GM11168 (cell line): Measurements from ENCODE around the gene DAGLA.

Source experiments
- in situ Hi-C: fragments of 300-500 bp; cut with MboI; formaldehyde crosslinking; loops from one replicate; pipeline ENCODE4 v1.12.0; 2022; ENCODE audit warnings: low sequenced_read_pairs; ENCODE audit not compliant: unreplicated experiment

DAGLA gene

DNA sequence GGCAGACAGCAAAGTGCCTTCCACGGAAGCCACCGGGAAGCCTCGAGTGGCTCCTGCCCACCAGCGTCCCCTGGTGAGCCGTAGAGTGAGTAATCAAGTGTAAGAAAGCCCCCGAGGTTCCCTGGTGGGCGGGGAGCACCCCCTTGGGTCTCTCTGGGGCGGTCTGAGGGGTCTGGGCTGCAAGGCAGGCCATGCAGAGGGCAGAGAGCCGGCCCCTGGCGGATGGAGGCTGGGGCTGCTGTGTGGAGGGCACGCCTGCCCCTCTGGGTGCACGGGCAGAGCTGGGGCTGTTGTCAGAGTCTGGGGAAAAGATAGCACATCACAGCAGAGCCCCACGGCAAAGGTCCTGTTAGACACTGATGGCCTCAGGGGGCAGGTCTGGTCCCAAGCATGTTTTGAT, 46.6 kb downstream of the DAGLA start:
- in situ Hi-C loops, result no loop called here

- in situ Hi-C loops, result no loop called here
Measured at GRCh38 chr11:61727401-61727811, 47.2 kb downstream of the DAGLA start.

GRCh38 chr11:61728066-61728939, 48.1 kb downstream of the DAGLA start:
- in situ Hi-C loops, result no loop called here

DNA sequence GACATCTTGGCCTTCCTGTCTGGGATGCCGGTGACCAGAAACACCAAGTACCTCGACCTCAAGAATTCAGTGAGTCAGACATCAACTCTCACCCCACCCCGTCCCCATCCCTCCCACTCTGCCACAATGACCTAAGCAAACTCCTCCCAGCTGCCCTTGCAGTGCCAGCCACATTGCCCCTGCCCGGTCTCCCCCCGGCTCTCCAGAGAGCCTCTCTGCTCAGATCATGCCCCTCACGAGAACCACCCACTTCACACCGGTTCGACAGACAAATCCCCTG, 48.7 kb downstream of the DAGLA start:
- in situ Hi-C loops, result no loop called here

DNA sequence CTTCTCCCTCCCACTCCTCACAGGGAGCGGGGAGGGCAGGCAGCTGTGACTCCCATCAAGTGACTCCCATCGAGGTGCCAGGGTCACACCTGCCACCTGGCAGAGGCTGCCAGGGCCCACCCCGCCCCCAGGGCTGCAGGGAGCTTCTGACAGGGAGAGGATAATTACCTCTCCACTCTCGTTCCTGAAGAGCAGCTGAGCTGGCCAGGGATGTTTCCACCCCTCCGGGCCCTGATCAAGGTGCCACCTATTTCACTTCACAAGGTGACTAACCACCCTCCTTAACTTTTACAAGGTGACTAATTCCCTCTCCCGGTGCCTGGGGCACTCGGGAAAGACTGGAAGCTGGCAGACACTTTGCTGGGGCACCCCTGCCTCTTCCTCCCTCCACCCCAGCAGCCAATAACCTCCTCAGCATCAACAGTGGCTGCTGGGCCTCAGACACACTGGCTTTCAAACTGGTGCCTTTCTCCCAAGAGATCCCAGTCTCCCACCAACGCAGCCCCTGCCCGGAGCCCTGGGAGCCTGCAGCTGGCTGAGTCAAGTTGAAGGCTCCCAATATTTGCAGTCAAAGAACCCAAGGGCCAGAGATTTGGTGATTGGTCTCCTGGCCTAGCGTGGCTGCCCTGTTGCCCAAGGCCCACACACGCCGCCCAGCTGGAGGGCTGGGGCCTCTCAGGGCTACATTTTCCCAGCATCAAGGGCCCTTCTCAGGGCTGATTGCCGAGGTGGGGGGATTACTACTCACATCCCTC, 50.2 kb downstream of the DAGLA start:
- in situ Hi-C loops, result no loop called here

DNA sequence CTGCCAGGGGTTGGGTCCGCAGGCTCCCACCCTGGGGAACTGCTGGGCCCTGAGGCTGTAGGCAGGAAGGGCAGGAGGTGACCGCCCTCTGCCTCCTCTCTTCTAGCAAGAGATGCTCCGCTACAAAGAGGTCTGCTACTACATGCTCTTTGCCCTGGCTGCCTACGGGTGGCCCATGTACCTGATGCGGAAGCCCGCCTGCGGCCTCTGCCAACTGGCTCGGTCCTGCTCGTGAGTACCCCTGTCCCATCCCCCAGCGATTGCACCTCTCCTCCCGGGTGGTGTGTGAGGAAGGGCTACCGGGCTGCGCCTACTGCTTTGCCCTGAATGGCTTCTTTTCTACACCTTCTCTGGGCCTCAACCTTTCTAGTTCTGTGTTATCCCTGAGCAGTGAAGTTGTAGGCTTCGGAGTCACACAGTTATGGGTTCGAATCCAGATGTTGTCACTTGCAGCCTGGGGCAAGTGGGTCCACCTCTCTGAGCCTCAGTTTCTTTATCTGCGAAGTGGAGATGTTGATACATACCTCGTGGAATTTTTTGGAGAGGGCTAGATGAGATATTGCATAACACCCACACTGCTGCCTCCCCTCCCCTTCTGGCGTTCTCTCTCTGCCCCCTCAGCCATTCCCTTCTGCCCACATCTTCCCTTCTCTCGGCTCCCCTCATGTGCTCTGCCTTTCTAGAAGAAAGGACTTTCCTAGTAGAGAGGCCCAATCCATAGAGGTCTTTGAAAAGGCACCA, 51.2 kb downstream of the DAGLA start:
- in situ Hi-C loops, result no loop called here

- in situ Hi-C loops, result no loop called here
Measured at GRCh38 chr11:61731952-61732675, 51.9 kb downstream of the DAGLA start.

- in situ Hi-C loops, result no loop called here
Measured at GRCh38 chr11:61732705-61733104, 52.5 kb downstream of the DAGLA start.

DNA sequence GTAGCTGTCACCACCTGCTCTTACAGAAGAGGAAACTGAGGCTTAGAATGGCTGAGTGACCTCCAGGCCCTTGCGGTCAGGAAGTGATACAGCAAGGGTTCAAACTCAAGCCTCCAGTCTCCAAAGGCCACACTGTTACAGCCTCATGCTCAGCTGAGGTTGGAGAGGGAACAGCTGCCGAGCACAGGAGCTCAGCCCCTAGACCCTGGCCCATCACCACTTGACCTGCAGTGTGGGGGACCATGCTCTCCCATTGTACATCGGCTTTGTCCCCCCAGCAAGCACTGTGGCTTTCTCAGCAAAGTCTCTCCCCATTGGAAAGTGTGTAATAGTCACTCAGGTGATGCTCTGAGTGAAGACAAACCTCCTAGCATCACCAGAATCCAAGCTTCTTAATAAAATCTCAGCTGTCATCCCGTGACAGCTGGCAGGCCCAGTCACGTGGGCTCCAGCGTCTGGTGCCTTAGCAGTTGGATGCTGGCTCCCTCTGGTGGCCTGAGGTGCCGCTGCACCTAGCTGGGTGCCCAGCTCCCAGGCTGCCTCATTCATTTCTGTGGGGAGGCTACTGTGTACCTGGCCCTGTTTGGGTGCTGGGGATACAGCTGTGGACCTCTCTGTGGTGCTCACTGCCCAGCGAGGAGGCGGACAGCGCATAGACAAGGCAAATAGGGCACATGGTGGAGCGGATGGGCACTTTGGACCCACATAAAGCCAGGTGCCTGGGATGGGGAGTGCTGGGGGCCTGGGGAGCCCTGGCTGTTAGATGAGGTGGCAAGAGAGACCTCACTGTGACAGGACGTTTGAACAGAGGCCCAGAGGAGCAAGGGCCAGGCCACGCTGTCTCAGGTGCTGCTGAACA, 53.2 kb downstream of the DAGLA start:
- in situ Hi-C loops, result no loop called here

GRCh38 chr11:61734767-61735166, 54.6 kb downstream of the DAGLA start:
- in situ Hi-C loops, result no loop called here

DNA sequence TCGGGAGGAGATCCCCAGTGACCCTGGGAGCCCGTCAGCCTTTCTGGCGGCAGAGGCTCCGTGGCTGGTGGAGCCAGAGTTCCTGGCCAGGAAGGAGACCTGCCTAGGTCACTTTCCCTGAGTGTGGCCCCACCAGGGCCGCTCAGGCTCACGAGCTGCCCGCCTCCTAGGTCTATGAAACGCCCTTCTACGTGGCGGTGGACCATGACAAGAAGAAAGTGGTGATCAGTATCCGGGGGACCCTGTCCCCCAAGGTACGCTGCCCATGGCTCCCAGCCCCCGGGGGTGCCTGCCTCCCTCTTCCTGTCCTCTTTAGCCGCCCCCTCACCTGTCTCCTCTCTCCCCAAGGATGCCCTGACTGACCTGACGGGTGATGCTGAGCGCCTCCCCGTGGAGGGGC, 55.2 kb downstream of the DAGLA start:
- in situ Hi-C loops, result no loop called here

- in situ Hi-C loops, result no loop called here
Measured at GRCh38 chr11:61736310-61736709, 56.1 kb downstream of the DAGLA start.

DNA sequence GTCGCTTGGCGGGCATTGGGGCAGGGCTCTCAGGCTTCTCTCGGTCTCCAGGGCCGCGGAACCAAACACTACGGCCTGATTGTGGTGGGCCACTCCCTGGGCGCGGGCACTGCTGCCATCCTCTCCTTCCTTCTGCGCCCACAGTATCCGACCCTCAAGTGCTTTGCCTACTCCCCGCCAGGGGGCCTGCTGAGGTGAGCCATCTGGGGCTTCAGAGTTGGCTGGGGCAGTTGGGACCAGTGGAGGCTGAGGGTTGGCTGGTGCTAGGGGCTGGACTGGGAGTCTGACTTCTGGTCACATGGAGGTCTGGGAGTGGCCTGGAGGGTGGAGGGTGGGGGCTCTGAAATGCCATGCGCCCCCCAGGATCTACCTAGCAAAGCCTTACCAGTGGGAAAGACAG, 56.9 kb downstream of the DAGLA start:
- in situ Hi-C loops, result no loop called here

DNA sequence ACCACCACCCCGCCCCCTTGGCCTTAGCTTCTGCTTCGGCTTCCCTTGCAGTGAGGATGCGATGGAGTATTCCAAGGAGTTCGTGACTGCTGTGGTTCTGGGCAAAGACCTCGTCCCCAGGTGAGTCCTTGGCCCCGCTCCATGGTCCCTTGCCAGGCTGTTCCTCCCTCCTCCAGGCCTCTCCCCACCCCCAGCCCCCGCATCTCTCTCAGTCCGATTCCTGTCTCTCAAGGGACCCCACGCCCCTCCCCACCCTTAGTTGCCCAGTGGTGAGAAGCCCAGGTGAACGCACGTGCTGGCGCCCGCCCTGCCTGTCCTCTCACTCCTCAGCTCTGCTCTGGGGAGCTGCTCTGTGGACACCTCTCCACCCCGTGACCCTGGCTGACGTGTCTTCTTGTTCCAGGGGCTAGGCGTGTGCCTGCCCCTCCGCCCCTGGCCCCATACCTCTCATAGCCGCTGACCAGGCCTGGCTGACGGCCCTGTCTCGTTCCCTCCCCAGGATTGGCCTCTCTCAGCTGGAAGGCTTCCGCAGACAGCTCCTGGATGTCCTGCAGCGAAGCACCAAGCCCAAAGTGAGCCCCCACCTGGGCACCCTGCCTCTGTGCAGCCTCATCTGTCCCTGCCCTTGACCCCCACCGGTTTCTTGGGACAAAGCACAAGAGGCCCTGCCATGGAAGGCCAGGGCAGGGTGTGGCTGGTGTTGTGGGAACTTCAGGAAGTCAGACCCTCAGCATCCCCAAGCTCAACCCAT, 57.6 kb downstream of the DAGLA start:
- in situ Hi-C loops, result no loop called here

GRCh38 chr11:61738776-61739175, 58.6 kb downstream of the DAGLA start:
- in situ Hi-C loops, result no loop called here

DNA sequence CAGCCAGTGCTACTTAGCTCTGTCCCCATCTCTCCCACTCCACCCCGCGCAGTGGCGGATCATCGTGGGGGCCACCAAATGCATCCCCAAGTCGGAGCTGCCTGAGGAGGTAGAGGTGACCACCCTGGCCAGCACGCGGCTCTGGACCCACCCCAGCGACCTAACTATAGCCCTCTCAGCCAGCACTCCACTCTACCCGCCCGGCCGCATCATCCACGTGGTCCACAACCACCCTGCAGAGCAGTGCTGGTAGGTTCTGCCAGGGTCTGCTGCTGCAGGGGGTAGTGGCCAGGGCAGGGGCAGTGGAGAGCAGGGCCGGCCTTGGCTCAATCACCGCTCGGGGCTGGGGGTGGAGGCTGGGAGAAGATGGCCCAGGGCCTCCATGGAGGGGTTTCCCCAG, 59.2 kb downstream of the DAGLA start:
- in situ Hi-C loops, result no loop called here

- in situ Hi-C loops, result no loop called here
Measured at GRCh38 chr11:61739966-61740365, 59.8 kb downstream of the DAGLA start.

GRCh38 chr11:61742391-61742790, 62.2 kb downstream of the DAGLA start:
- in situ Hi-C loops, result no loop called here
